ENCODE results near the gene SLC37A1.

- TF ChIP-seq, protein P1, sequence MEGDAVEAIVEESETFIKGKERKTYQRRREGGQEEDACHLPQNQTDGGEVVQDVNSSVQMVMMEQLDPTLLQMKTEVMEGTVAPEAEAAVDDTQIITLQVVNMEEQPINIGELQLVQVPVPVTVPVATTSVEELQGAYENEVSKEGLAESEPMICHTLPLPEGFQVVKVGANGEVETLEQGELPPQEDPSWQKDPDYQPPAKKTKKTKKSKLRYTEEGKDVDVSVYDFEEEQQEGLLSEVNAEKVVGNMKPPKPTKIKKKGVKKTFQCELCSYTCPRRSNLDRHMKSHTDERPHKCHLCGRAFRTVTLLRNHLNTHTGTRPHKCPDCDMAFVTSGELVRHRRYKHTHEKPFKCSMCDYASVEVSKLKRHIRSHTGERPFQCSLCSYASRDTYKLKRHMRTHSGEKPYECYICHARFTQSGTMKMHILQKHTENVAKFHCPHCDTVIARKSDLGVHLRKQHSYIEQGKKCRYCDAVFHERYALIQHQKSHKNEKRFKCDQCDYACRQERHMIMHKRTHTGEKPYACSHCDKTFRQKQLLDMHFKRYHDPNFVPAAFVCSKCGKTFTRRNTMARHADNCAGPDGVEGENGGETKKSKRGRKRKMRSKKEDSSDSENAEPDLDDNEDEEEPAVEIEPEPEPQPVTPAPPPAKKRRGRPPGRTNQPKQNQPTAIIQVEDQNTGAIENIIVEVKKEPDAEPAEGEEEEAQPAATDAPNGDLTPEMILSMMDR (IDR thresholded peaks at IDR 0.05), result no peak
- TF ChIP-seq ZFX (IDR thresholded peaks at IDR 0.05; ENCODE audit: borderline replicate concordance), result no peak
Observed at GRCh38 chr21:42617486-42617885, 103.8 kb downstream of the SLC37A1 start.

All from 22Rv1 (cell line).